ENCODE measurements around the gene MGST2. TPM values are rescaled to one million over a fixed set of nuclear protein-coding genes. Genes with fewer than 3 reads are reported as not detected.

The MGST2 gene
- polyA plus RNA-seq, 1 donor from 2014 or later: 2.0 TPM

- H3K4me3 ChIP-seq (ENCODE audit: low read length): no peak overlapping the region
- no peak for TF ChIP-seq TAF1 (IDR thresholded peaks at IDR 0.05; ENCODE audit: low read depth)
- no peak for TF ChIP-seq EP300 (conservative IDR thresholded peaks at IDR 0.05; ENCODE audit: poor library complexity, severe bottlenecking)
- no peak for TF ChIP-seq POLR2AphosphoS5 (IDR thresholded peaks at IDR 0.05)
- no peak for TF ChIP-seq RAD21 (conservative IDR thresholded peaks at IDR 0.05)
- H3K9ac ChIP-seq (ENCODE audit: low read length): no peak overlapping the region
- H3K27ac ChIP-seq (ENCODE audit: low read length): no peak overlapping the region
- no peaks in the 10 kb centered on the region for H3K36me3 ChIP-seq (ENCODE audit: insufficient read depth, low read length)
- H3K27me3 ChIP-seq (ENCODE audit: insufficient read depth, low read depth, low read length): no peaks in the 10 kb centered on the region
- H3K4me2 ChIP-seq (ENCODE audit: low read length): no peak overlapping the region
- no peaks in the 10 kb centered on the region for H3K9me2 ChIP-seq (ENCODE audit: insufficient read depth, low read length)
- no peaks in the 10 kb centered on the region for H3K9me3 ChIP-seq (ENCODE audit: low read length)
- no peak overlapping the region for H2AFZ ChIP-seq (ENCODE audit: low read depth, low read length)
- H4K20me1 ChIP-seq (ENCODE audit: insufficient read depth): no peaks in the 10 kb centered on the region
- no peaks in the 10 kb centered on the region for H3F3A ChIP-seq (ENCODE audit: insufficient read depth, low read length, poor library complexity, severe bottlenecking)
- no peaks in the 10 kb centered on the region for H3K79me2 ChIP-seq (replicated peaks; ENCODE audit: insufficient read depth, low read length)
Observed at GRCh38 chr4:139682309-139682708, 16.7 kb downstream of the MGST2 start.

GRCh38 chr4:139682741-139683151 is 17.1 kb downstream of the MGST2 start:
- TF ChIP-seq, protein P1, sequence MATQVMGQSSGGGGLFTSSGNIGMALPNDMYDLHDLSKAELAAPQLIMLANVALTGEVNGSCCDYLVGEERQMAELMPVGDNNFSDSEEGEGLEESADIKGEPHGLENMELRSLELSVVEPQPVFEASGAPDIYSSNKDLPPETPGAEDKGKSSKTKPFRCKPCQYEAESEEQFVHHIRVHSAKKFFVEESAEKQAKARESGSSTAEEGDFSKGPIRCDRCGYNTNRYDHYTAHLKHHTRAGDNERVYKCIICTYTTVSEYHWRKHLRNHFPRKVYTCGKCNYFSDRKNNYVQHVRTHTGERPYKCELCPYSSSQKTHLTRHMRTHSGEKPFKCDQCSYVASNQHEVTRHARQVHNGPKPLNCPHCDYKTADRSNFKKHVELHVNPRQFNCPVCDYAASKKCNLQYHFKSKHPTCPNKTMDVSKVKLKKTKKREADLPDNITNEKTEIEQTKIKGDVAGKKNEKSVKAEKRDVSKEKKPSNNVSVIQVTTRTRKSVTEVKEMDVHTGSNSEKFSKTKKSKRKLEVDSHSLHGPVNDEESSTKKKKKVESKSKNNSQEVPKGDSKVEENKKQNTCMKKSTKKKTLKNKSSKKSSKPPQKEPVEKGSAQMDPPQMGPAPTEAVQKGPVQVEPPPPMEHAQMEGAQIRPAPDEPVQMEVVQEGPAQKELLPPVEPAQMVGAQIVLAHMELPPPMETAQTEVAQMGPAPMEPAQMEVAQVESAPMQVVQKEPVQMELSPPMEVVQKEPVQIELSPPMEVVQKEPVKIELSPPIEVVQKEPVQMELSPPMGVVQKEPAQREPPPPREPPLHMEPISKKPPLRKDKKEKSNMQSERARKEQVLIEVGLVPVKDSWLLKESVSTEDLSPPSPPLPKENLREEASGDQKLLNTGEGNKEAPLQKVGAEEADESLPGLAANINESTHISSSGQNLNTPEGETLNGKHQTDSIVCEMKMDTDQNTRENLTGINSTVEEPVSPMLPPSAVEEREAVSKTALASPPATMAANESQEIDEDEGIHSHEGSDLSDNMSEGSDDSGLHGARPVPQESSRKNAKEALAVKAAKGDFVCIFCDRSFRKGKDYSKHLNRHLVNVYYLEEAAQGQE (IDR thresholded peaks at IDR 0.05; ENCODE audit: borderline replicate concordance): no peak
- TF ChIP-seq EZH2 (IDR thresholded peaks at IDR 0.05; ENCODE audit: borderline replicate concordance, insufficient read depth, low read length, poor library complexity, severe bottlenecking) (no peak), CTCF (IDR thresholded peaks at IDR 0.05; ENCODE audit: poor library complexity, severe bottlenecking) (no peak), SMC3 (conservative IDR thresholded peaks at IDR 0.05; ENCODE audit: poor library complexity) (no peak), RAD21 (conservative IDR thresholded peaks at IDR 0.05) (no peak), TAF1 (IDR thresholded peaks at IDR 0.05; ENCODE audit: low read depth) (no peak), EP300 (conservative IDR thresholded peaks at IDR 0.05; ENCODE audit: poor library complexity, severe bottlenecking) (no peak), MXI1 (conservative IDR thresholded peaks at IDR 0.05; ENCODE audit: poor library complexity, severe bottlenecking) (no peak), POLR2AphosphoS5 (IDR thresholded peaks at IDR 0.05) (no peak)
- H3K36me3 ChIP-seq (ENCODE audit: insufficient read depth, low read length): no peaks in the 10 kb centered on the region

More at GRCh38 chr4:139682741-139683151, 17.1 kb downstream of the MGST2 start:
- H3K9me3 ChIP-seq (ENCODE audit: low read length): no peaks in the 10 kb centered on the region
- H3K27ac ChIP-seq (ENCODE audit: low read length): no peak overlapping the region
- H3K4me2 ChIP-seq (ENCODE audit: low read length): no peak overlapping the region
- no peak overlapping the region for H2AFZ ChIP-seq (ENCODE audit: low read depth, low read length)
- no peaks in the 10 kb centered on the region for H3K79me2 ChIP-seq (replicated peaks; ENCODE audit: insufficient read depth, low read length)
- H3K9me2 ChIP-seq (ENCODE audit: insufficient read depth, low read length): no peaks in the 10 kb centered on the region
- H3K4me3 ChIP-seq (ENCODE audit: low read length): no peak overlapping the region
- no peaks in the 10 kb centered on the region for H3F3A ChIP-seq (ENCODE audit: insufficient read depth, low read length, poor library complexity, severe bottlenecking)
- no peaks in the 10 kb centered on the region for H3K27me3 ChIP-seq (ENCODE audit: insufficient read depth, low read depth, low read length)
- H4K20me1 ChIP-seq (ENCODE audit: insufficient read depth): no peaks in the 10 kb centered on the region
- no peak overlapping the region for H3K9ac ChIP-seq (ENCODE audit: low read length)

Measured in neural cell (in vitro differentiated cells).